Measurements from ENCODE around the gene HIRA.

HIRA gene

GRCh38 chr22:19412923-19413322, 18.6 kb downstream of the HIRA start:
- no peaks in the 10 kb centered on the region for H3K9me3 ChIP-seq (replicated peaks; ENCODE audit: low read length)
- H3K27me3 ChIP-seq (ENCODE audit: control insufficient read depth, insufficient read depth, low read length) = no peaks in the 10 kb centered on the region
- H3K36me3 ChIP-seq (ENCODE audit: insufficient read depth, low read length) = peaks cover 19% of the 10 kb centered on the region
- H3K4me1 ChIP-seq (ENCODE audit: control insufficient read depth, insufficient read depth, low read length) = no peaks in the 10 kb centered on the region
- H3K9ac ChIP-seq (ENCODE audit: low read depth, low read length) = no peak overlapping the region
- no peak overlapping the region for H3K4me2 ChIP-seq (ENCODE audit: low read length)
- no peak overlapping the region for H3K4me3 ChIP-seq (ENCODE audit: low read length)

DNA sequence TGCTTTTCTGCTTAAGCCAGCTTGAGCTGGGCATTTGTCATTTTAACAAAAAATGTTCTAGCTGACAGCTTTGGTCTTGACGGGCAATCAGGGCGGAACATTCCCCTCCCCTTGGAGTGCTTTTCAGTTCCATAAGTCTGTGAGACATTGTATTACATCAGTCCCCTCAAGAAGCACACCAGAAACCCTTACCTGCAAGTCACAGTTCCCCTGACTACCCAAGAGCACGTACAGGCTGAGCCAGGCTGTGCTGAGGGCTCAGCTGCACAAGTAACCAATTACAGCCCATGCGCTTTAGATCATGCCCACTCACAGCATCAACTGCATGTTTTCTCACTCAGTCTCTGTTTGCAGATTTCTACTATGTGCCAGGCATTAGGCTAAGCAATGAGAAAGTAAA, 19.1 kb downstream of the HIRA start:
- H3K4me1 ChIP-seq (ENCODE audit: control insufficient read depth, insufficient read depth, low read length) = no peaks in the 10 kb centered on the region
- no peak overlapping the region for H3K4me3 ChIP-seq (ENCODE audit: low read length)
- H3K27me3 ChIP-seq (ENCODE audit: control insufficient read depth, insufficient read depth, low read length) = no peaks in the 10 kb centered on the region
- H3K9me3 ChIP-seq (replicated peaks; ENCODE audit: low read length) = no peaks in the 10 kb centered on the region
- H3K4me2 ChIP-seq (ENCODE audit: low read length) = no peak overlapping the region
- H3K9ac ChIP-seq (ENCODE audit: low read depth, low read length) = no peak overlapping the region
- peaks cover 22% of the 10 kb centered on the region for H3K36me3 ChIP-seq (ENCODE audit: insufficient read depth, low read length)

GRCh38 chr22:19411690-19412045, 19.9 kb downstream of the HIRA start:
- Histone ChIP-seq H3K4me1 (ENCODE audit: control insufficient read depth, insufficient read depth, low read length) (no peaks in the 10 kb centered on the region), H3K9me3 (replicated peaks; ENCODE audit: low read length) (no peaks in the 10 kb centered on the region), H3K4me2 (ENCODE audit: low read length) (no peak overlapping the region), H3K27me3 (ENCODE audit: control insufficient read depth, insufficient read depth, low read length) (no peaks in the 10 kb centered on the region), H3K36me3 (ENCODE audit: insufficient read depth, low read length) (peaks cover 29% of the 10 kb centered on the region), H3K4me3 (ENCODE audit: low read length) (no peak overlapping the region), H3K9ac (ENCODE audit: low read depth, low read length) (no peak overlapping the region)

- Histone ChIP-seq H3K4me1 (ENCODE audit: control insufficient read depth, insufficient read depth, low read length) (no peaks in the 10 kb centered on the region), H3K4me2 (ENCODE audit: low read length) (no peak overlapping the region), H3K9ac (ENCODE audit: low read depth, low read length) (no peak overlapping the region), H3K36me3 (ENCODE audit: insufficient read depth, low read length) (peaks cover 34% of the 10 kb centered on the region), H3K27me3 (ENCODE audit: control insufficient read depth, insufficient read depth, low read length) (no peaks in the 10 kb centered on the region), H3K4me3 (ENCODE audit: low read length) (no peak overlapping the region), H3K9me3 (replicated peaks; ENCODE audit: low read length) (no peaks in the 10 kb centered on the region)
These were observed 20.4 kb downstream of the HIRA start for GRCh38 chr22:19410941-19411689.

DNA sequence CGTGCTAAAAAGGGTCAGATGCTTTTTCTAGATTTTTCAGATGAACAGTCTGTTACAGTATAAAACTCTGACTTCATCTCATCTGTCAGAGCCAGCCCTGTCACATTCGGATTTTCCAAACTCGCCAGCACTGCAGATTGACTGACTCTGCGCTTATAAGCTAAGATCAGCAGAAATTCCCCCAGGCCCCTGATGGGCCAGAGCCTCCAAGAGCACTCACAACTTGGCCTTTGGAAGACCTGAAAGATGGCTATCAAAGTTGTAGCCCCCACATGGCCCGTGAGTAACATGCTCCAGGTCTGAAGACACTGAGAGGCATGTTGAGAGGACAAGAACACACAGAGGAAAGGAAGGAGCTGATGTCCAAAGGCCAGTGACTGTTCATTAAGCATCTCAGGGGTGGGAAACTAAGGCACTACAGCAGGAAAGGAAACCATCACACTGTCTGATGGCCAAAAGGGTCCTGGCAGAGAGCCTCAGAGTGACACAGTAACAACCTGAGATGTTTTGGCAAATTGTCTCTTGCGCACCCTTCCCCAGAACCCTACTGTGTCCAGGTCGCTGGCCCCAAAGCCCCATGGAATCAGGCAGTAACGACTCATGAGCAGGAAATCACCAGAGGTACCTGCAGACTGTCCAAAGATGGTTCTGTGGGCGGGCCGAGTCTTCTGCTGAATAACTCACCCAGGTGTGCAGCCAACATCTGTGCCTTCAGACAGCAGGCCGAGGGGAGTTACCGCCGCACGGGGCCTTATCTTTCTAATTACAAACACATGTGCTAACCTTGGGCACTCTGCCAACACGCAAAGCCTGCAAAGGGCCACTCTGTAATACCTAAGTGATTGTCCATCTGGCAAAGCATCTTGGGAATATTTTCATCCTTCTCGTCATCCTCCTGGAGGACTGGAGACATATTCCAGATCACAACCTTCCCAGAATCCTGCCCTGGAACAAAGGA, 23.6 kb downstream of the HIRA start:
- H3K27me3 ChIP-seq (ENCODE audit: control insufficient read depth, insufficient read depth, low read length) = no peaks in the 10 kb centered on the region
- H3K36me3 ChIP-seq (ENCODE audit: insufficient read depth, low read length) = peaks cover 46% of the 10 kb centered on the region
- no peaks in the 10 kb centered on the region for H3K9me3 ChIP-seq (replicated peaks; ENCODE audit: low read length)
- no peak overlapping the region for H3K4me3 ChIP-seq (ENCODE audit: low read length)
- H3K4me2 ChIP-seq (ENCODE audit: low read length) = no peak overlapping the region
- no peak overlapping the region for H3K9ac ChIP-seq (ENCODE audit: low read depth, low read length)
- H3K4me1 ChIP-seq (ENCODE audit: control insufficient read depth, insufficient read depth, low read length) = peaks cover 6% of the 10 kb centered on the region

DNA sequence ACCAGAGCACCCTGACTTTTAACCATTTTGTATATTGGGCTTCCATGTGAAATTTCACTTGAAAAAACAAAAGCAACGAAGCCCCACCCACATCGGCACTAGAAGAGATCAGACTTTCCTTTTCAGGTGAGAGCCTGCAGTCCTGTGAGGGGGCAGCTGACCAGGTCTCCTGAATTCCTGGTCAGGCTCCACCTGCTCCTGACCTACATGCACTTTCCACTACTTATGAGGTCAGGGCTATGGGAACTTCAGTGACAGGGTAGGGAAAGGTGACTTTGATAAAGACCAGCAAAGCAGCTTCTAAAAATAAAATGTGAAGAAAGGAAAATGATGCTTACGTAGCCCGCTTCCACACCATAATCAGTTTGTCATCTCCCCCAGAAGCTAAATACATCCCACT, 24.7 kb downstream of the HIRA start:
- H3K9ac ChIP-seq (ENCODE audit: low read depth, low read length) = no peak overlapping the region
- H3K4me3 ChIP-seq (ENCODE audit: low read length) = no peak overlapping the region
- peaks cover 7% of the 10 kb centered on the region for H3K4me1 ChIP-seq (ENCODE audit: control insufficient read depth, insufficient read depth, low read length)
- no peaks in the 10 kb centered on the region for H3K9me3 ChIP-seq (replicated peaks; ENCODE audit: low read length)
- H3K36me3 ChIP-seq (ENCODE audit: insufficient read depth, low read length) = peaks cover 49% of the 10 kb centered on the region
- H3K27me3 ChIP-seq (ENCODE audit: control insufficient read depth, insufficient read depth, low read length) = no peaks in the 10 kb centered on the region
- no peak overlapping the region for H3K4me2 ChIP-seq (ENCODE audit: low read length)

- no peak overlapping the region for H3K9ac ChIP-seq (ENCODE audit: low read depth, low read length)
- no peak overlapping the region for H3K4me2 ChIP-seq (ENCODE audit: low read length)
- no peaks in the 10 kb centered on the region for H3K27me3 ChIP-seq (ENCODE audit: control insufficient read depth, insufficient read depth, low read length)
- peaks cover 7% of the 10 kb centered on the region for H3K4me1 ChIP-seq (ENCODE audit: control insufficient read depth, insufficient read depth, low read length)
- peaks cover 54% of the 10 kb centered on the region for H3K36me3 ChIP-seq (ENCODE audit: insufficient read depth, low read length)
- no peaks in the 10 kb centered on the region for H3K9me3 ChIP-seq (replicated peaks; ENCODE audit: low read length)
- H3K4me3 ChIP-seq (ENCODE audit: low read length) = no peak overlapping the region
These were observed 25.2 kb downstream of the HIRA start for GRCh38 chr22:19406281-19406811.

DNA sequence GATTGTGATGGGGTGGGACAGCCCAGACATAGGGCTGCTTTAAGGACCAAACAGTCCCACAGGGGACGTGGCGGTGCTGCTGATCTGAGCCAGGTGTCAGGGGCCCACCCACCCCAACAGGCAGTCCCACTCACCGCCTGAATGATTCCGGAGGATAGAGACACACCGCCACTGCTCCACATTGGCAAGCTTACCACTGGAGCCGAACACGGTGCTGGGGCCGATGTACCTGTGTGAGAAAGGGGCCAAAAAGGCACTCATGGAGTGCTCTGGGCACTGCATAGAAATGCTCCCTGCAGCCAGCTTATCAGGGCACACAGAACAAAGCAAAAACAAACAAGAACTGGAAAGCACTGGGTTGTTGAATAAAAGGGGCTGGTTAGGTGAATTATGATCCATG, 25.9 kb downstream of the HIRA start:
- H3K4me3 ChIP-seq (ENCODE audit: low read length) = no peak overlapping the region
- no peaks in the 10 kb centered on the region for H3K27me3 ChIP-seq (ENCODE audit: control insufficient read depth, insufficient read depth, low read length)
- H3K36me3 ChIP-seq (ENCODE audit: insufficient read depth, low read length) = peaks cover 59% of the 10 kb centered on the region
- H3K9me3 ChIP-seq (replicated peaks; ENCODE audit: low read length) = no peaks in the 10 kb centered on the region
- no peak overlapping the region for H3K9ac ChIP-seq (ENCODE audit: low read depth, low read length)
- H3K4me2 ChIP-seq (ENCODE audit: low read length) = no peak overlapping the region
- H3K4me1 ChIP-seq (ENCODE audit: control insufficient read depth, insufficient read depth, low read length) = peaks cover 7% of the 10 kb centered on the region

GRCh38 chr22:19405133-19405532, 26.4 kb downstream of the HIRA start:
- H3K4me2 ChIP-seq (ENCODE audit: low read length) = no peak overlapping the region
- H3K27me3 ChIP-seq (ENCODE audit: control insufficient read depth, insufficient read depth, low read length) = no peaks in the 10 kb centered on the region
- peaks cover 7% of the 10 kb centered on the region for H3K4me1 ChIP-seq (ENCODE audit: control insufficient read depth, insufficient read depth, low read length)
- no peak overlapping the region for H3K9ac ChIP-seq (ENCODE audit: low read depth, low read length)
- peaks cover 64% of the 10 kb centered on the region for H3K36me3 ChIP-seq (ENCODE audit: insufficient read depth, low read length)
- H3K9me3 ChIP-seq (replicated peaks; ENCODE audit: low read length) = no peaks in the 10 kb centered on the region
- no peak overlapping the region for H3K4me3 ChIP-seq (ENCODE audit: low read length)

DNA sequence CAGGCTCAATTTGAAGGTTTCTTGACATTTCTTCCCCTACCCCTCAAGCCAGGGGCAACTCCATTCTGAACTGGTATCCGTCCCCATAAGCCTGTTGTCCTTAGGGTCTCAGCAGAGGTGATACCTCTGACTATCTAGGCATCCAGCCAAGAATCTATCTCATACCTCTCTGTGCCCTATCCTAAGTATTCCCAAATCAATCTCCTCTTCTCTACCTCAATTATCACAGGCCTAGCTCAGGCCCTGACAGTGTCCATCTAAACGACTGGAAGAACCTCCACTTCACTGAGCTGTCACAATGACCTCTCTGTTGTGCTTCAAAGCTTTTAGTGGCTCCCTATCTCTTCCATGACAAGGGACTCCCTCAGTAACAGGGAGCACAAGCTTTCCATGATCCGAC, 26.9 kb downstream of the HIRA start:
- Histone ChIP-seq H3K9me3 (replicated peaks; ENCODE audit: low read length) (no peaks in the 10 kb centered on the region), H3K4me3 (ENCODE audit: low read length) (no peak overlapping the region), H3K4me1 (ENCODE audit: control insufficient read depth, insufficient read depth, low read length) (peaks cover 7% of the 10 kb centered on the region), H3K9ac (ENCODE audit: low read depth, low read length) (no peak overlapping the region), H3K27me3 (ENCODE audit: control insufficient read depth, insufficient read depth, low read length) (no peaks in the 10 kb centered on the region), H3K36me3 (ENCODE audit: insufficient read depth, low read length) (peaks cover 64% of the 10 kb centered on the region), H3K4me2 (ENCODE audit: low read length) (no peak overlapping the region)

DNA sequence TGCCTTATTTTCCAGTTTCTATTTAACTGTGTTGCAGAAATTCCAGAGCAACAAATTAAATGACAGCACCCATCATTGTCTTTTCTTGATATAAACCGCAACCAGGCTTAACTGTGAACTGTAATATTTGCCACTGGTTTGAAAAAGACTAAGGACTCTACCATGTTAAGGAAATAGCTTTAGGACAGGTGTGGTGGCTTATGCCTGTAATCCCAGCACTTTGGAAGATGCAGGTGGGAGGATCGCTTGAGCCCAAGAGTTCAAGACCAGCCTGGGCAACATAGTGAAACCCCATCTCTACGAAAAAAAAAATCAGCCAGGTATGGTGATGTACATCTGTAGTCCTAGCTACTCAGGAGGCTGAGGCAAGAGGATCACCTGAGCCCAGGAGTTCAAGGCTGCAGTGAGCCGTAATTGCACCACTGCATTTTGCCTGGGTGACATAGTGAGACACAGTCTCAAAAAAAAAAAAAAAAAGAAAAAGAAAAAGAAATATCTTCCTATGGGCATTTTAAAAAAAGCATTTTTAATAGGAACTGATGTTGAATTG, 28.8 kb downstream of the HIRA start:
- Histone ChIP-seq H3K9ac (ENCODE audit: low read depth, low read length) (no peak overlapping the region), H3K4me1 (ENCODE audit: control insufficient read depth, insufficient read depth, low read length) (peaks cover 7% of the 10 kb centered on the region), H3K27me3 (ENCODE audit: control insufficient read depth, insufficient read depth, low read length) (no peaks in the 10 kb centered on the region), H3K4me3 (ENCODE audit: low read length) (no peak overlapping the region), H3K36me3 (ENCODE audit: insufficient read depth, low read length) (peaks cover 53% of the 10 kb centered on the region), H3K9me3 (replicated peaks; ENCODE audit: low read length) (no peaks in the 10 kb centered on the region), H3K4me2 (ENCODE audit: low read length) (no peak overlapping the region)

All from skeletal muscle satellite cell (primary cell).